MM.1S (cell line): Measurements from ENCODE around the gene COBL.

ENCODE experiments used
- EZH2 ChIP-seq: fragments of 300-600 bp; sonication (generic); optimal IDR thresholded peaks from 2 replicates; pipeline ENCODE3; 2017; ENCODE audit warnings: low read depth, mild to moderate bottlenecking, antibody characterized with exemption, low read length, mixed read lengths
- TF ChIP-seq, protein P1 (sequence below): fragments of 300-600 bp; sonication (generic); IDR thresholded peaks from 2 replicates; pipeline ENCODE4 v1.5.1; 2016; ENCODE audit warnings: antibody characterized with exemption, low read length, mixed read lengths

DNA sequence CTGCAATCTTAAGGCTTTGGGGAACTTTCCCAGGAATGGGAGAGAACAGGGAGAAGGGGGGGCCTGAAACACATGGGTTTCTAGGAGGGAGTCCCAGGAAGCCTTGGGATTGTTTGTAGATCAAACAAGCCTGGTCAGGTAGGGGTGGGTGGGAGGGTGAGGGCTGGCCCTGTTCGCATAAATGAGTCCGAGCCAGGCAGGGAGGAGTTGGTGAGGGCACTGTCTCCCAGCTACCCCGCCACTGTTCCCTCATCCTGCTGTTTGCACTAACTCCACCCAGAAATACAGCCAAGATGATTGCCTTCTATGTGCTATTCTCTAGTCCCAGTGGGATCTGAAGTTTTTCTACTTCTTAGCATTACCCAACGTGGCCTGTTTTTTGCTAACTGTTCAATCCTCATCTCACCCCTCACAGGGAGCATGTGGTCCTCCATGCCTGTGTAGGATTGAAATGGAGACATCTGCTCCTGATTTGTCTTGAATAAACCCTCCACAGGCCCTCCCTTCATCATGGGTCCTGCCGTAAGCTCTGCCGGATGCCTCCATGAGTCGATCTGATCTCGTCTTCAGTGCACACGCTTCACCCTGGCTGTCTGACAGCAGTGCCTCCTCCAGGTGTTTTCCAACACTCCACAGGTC lies 257.0 kb downstream of the COBL start:
- TF ChIP-seq, protein P1, sequence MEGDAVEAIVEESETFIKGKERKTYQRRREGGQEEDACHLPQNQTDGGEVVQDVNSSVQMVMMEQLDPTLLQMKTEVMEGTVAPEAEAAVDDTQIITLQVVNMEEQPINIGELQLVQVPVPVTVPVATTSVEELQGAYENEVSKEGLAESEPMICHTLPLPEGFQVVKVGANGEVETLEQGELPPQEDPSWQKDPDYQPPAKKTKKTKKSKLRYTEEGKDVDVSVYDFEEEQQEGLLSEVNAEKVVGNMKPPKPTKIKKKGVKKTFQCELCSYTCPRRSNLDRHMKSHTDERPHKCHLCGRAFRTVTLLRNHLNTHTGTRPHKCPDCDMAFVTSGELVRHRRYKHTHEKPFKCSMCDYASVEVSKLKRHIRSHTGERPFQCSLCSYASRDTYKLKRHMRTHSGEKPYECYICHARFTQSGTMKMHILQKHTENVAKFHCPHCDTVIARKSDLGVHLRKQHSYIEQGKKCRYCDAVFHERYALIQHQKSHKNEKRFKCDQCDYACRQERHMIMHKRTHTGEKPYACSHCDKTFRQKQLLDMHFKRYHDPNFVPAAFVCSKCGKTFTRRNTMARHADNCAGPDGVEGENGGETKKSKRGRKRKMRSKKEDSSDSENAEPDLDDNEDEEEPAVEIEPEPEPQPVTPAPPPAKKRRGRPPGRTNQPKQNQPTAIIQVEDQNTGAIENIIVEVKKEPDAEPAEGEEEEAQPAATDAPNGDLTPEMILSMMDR = no peak
- TF ChIP-seq EZH2 = no peak
